Transverse colon (tissue), 4 donors: ENCODE data around the gene BSDC1.

ENCODE experiments used
- CTCF ChIP-seq, 5 experiments: fragments of 200-600 bp in 3 of 5; fragments of 450-650 bp in 2 of 5; sonication (generic) in 3 of 5; IDR thresholded peaks; 1 replicate in 2 of 5; 2 replicates in 3 of 5; pipeline ENCODE4 v1.5.1; 2016 to 2017; ENCODE audit warnings: antibody characterized with exemption in 5 of 5, inconsistent platforms in 3 of 5, mild to moderate bottlenecking in 2 of 5, moderate library complexity in 1 of 5
- EP300 ChIP-seq: sonication (generic); formaldehyde crosslinking; IDR thresholded peaks from one replicate; pipeline ENCODE4 v1.6.1; 2017; ENCODE audit warnings: antibody characterized with exemption, low read depth
- POLR2A ChIP-seq: fragments of 450-650 bp; IDR thresholded peaks from one replicate; pipeline ENCODE4 v1.6.1; 2016; ENCODE audit warnings: antibody characterized with exemption, mild to moderate bottlenecking, moderate library complexity
- POLR2AphosphoS5 ChIP-seq, 3 donors: sonication (generic); formaldehyde crosslinking; IDR thresholded peaks; one replicate each; pipeline ENCODE4 v1.6.1; 2016; ENCODE audit warnings: antibody characterized with exemption in 3 of 3

DNA sequence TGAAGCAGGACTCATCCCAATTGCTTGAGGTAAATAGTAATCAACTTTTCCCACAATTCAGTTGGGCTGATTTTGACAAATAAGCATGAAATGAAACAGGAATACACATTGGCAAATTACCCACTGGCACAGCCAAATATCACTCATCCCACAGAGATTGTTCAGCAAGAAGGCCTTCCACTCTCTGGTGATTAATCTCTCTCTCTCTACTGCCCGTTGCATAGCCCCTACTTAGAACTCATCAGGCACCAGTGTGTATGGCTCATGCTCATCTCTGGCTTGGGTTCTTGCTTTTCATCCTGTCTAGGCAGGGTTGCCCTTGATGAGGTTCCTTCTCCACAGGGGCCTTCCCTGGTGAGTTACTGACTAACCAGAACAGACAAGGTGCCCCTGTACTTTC, 1.1 kb downstream of the BSDC1 start:
- no peak for TF ChIP-seq POLR2A
- TF ChIP-seq EP300: no peak
- TF ChIP-seq CTCF (IDR thresholded peaks at IDR 0.05): no peak
- no peak for TF ChIP-seq POLR2AphosphoS5 (IDR thresholded peaks at IDR 0.05)
